IPS-18a (cell line): Measurements from ENCODE around the gene MAP2K1.
"Not testable (repeated sequence)": the region's sequence is repeated elsewhere in the genome, so short reads cannot be mapped to it uniquely, and the experiment has no call there.

Source experiments
- H3K27ac ChIP-seq: one replicate; pipeline ENCODE4 v1.5.1; 2013; ENCODE audit warnings: low read length
- H3K27me3 ChIP-seq: one replicate; pipeline ENCODE4 v1.6.1; 2013; ENCODE audit warnings: mild to moderate bottlenecking, low read length; ENCODE audit not compliant: control insufficient read depth, insufficient read depth
- H3K36me3 ChIP-seq: one replicate; pipeline ENCODE4 v1.6.1; 2013; ENCODE audit warnings: low read depth, low read length; ENCODE audit not compliant: control insufficient read depth
- H3K4me1 ChIP-seq: one replicate; pipeline ENCODE4 v1.6.1; 2013; ENCODE audit warnings: low read depth, low read length; ENCODE audit not compliant: control insufficient read depth
- H3K4me3 ChIP-seq: one replicate; pipeline ENCODE4 v1.5.1; 2013; ENCODE audit warnings: low read length
- H3K9ac ChIP-seq: one replicate; pipeline ENCODE4 v1.6.1; 2013; ENCODE audit warnings: mild to moderate bottlenecking, low read length, moderate library complexity
- H3K9me3 ChIP-seq: one replicate; pipeline ENCODE4 v1.6.1; 2013; ENCODE audit warnings: low read depth, low read length; ENCODE audit not compliant: control insufficient read depth

MAP2K1 gene

GRCh38 chr15:66462627-66463026 lies 75.9 kb downstream of the MAP2K1 start:
- no peak overlapping the region for H3K4me3 ChIP-seq
- no peaks in the 10 kb centered on the region for H3K9me3 ChIP-seq
- no peak overlapping the region for H3K27ac ChIP-seq
- peaks cover 25% of the 10 kb centered on the region for H3K4me1 ChIP-seq
- H3K27me3 ChIP-seq = no peaks in the 10 kb centered on the region
- H3K36me3 ChIP-seq = no peaks in the 10 kb centered on the region
- H3K9ac ChIP-seq = no peak overlapping the region

GRCh38 chr15:66465294-66465693 lies 78.6 kb downstream of the MAP2K1 start:
- not testable (repeated sequence) for H3K27me3 ChIP-seq, H3K27ac ChIP-seq, H3K9ac ChIP-seq, H3K4me3 ChIP-seq, H3K36me3 ChIP-seq, H3K9me3 ChIP-seq
- H3K4me1 ChIP-seq = peaks cover 27% of the 10 kb centered on the region

- H3K9me3 ChIP-seq, H3K36me3 ChIP-seq: not testable (repeated sequence)
- peaks cover 35% of the 10 kb centered on the region for H3K4me1 ChIP-seq
Measured at GRCh38 chr15:66467162-66468040, 80.7 kb downstream of the MAP2K1 start.

GRCh38 chr15:66470825-66471224 lies 84.1 kb downstream of the MAP2K1 start:
- not testable (repeated sequence) for H3K27me3 ChIP-seq, H3K9me3 ChIP-seq, H3K9ac ChIP-seq, H3K36me3 ChIP-seq, H3K27ac ChIP-seq, H3K4me3 ChIP-seq
- H3K4me1 ChIP-seq = peaks cover 54% of the 10 kb centered on the region

More at GRCh38 chr15:66467162-66468040, 80.7 kb downstream of the MAP2K1 start:
- not testable (repeated sequence) for H3K4me3 ChIP-seq, H3K27ac ChIP-seq, H3K9ac ChIP-seq, H3K27me3 ChIP-seq

GRCh38 chr15:66472176-66472999 lies 85.7 kb downstream of the MAP2K1 start:
- Histone ChIP-seq H3K9ac (no peak overlapping the region), H3K36me3 (no peaks in the 10 kb centered on the region), H3K4me1 (peaks cover 65% of the 10 kb centered on the region), H3K4me3 (no peak overlapping the region), H3K27ac (no peak overlapping the region), H3K27me3 (no peaks in the 10 kb centered on the region), H3K9me3 (no peaks in the 10 kb centered on the region)

- Histone ChIP-seq H3K4me1 (peaks cover 65% of the 10 kb centered on the region), H3K27ac (peak overlapping the region; percentile 78), H3K9me3 (no peaks in the 10 kb centered on the region), H3K27me3 (no peaks in the 10 kb centered on the region), H3K4me3 (peak overlapping the region; percentile 25), H3K36me3 (no peaks in the 10 kb centered on the region), H3K9ac (peak overlapping the region; percentile 46)
Measured at GRCh38 chr15:66474135-66474534, 87.4 kb downstream of the MAP2K1 start.

- H3K27me3 ChIP-seq = no peaks in the 10 kb centered on the region
- peak overlapping the region; percentile 15 for H3K9ac ChIP-seq
- no peaks in the 10 kb centered on the region for H3K36me3 ChIP-seq
- no peaks in the 10 kb centered on the region for H3K9me3 ChIP-seq
- H3K4me3 ChIP-seq = no peak overlapping the region
- no peak overlapping the region for H3K27ac ChIP-seq
- H3K4me1 ChIP-seq = peaks cover 61% of the 10 kb centered on the region
Measured at GRCh38 chr15:66474963-66475362, 88.3 kb downstream of the MAP2K1 start.

GRCh38 chr15:66476535-66476934 lies 89.8 kb downstream of the MAP2K1 start:
- no peak overlapping the region for H3K9ac ChIP-seq
- no peaks in the 10 kb centered on the region for H3K27me3 ChIP-seq
- no peaks in the 10 kb centered on the region for H3K9me3 ChIP-seq
- peaks cover under 1% of the 10 kb centered on the region for H3K36me3 ChIP-seq
- H3K4me3 ChIP-seq = no peak overlapping the region
- H3K27ac ChIP-seq = no peak overlapping the region
- peaks cover 46% of the 10 kb centered on the region for H3K4me1 ChIP-seq

- Histone ChIP-seq H3K36me3 (peaks cover 5% of the 10 kb centered on the region), H3K27me3 (no peaks in the 10 kb centered on the region), H3K4me1 (peaks cover 46% of the 10 kb centered on the region), H3K4me3 (no peak overlapping the region), H3K27ac (no peak overlapping the region), H3K9me3 (no peaks in the 10 kb centered on the region), H3K9ac (no peak overlapping the region)
Measured at GRCh38 chr15:66477011-66477410, 90.3 kb downstream of the MAP2K1 start.

GRCh38 chr15:66480267-66480666 lies 93.6 kb downstream of the MAP2K1 start:
- Histone ChIP-seq H3K36me3 (peaks cover 15% of the 10 kb centered on the region), H3K9ac (no peak overlapping the region), H3K4me1 (peaks cover 16% of the 10 kb centered on the region), H3K4me3 (no peak overlapping the region), H3K9me3 (no peaks in the 10 kb centered on the region), H3K27ac (no peak overlapping the region), H3K27me3 (no peaks in the 10 kb centered on the region)

GRCh38 chr15:66481107-66481856 lies 94.6 kb downstream of the MAP2K1 start:
- Histone ChIP-seq H3K27me3 (no peaks in the 10 kb centered on the region), H3K27ac (no peak overlapping the region), H3K36me3 (peaks cover 15% of the 10 kb centered on the region), H3K9me3 (no peaks in the 10 kb centered on the region), H3K4me3 (no peak overlapping the region), H3K4me1 (peaks cover 6% of the 10 kb centered on the region), H3K9ac (no peak overlapping the region)
